Bone marrow (tissue), 2 donors: Measurements from ENCODE around the gene UQCC5.

Experiments
- DNase-seq, 2 donors: peaks; one replicate each; lab custom pipeline; 2025; lab: John Stamatoyannopoulos, UW

The UQCC5 gene

GRCh38 chr3:52536369-52537164 is at the start of gene UQCC5:
TSS of gene UQCC5 (plus strand) at chr3:52536605. CDS start at chr3:52536756, 151 bp downstream.
- DNase-seq: peak; percentile 78 to 95

- no peak for DNase-seq
These were observed 49.2 kb upstream of the UQCC5 start for GRCh38 chr3:52487050-52487787.

GRCh38 chr3:52487788-52488691 is 48.4 kb upstream of the UQCC5 start:
- no peak for DNase-seq

- no peak for DNase-seq
These were observed 47.7 kb upstream of the UQCC5 start for GRCh38 chr3:52488746-52489145.

- DNase-seq: no peak
These were observed 47.0 kb upstream of the UQCC5 start for GRCh38 chr3:52489453-52489852.

- DNase-seq: no peak
These were observed 46.1 kb upstream of the UQCC5 start for GRCh38 chr3:52490035-52490938.

GRCh38 chr3:52490939-52491526 is 45.4 kb upstream of the UQCC5 start:
- DNase-seq: peak in 1 of 2 donors; percentile 76

- no peak for DNase-seq
These were observed 44.3 kb upstream of the UQCC5 start for GRCh38 chr3:52492059-52492458.

- DNase-seq: no peak
These were observed 43.0 kb upstream of the UQCC5 start for GRCh38 chr3:52493232-52494017.

GRCh38 chr3:52494445-52494844 is 42.0 kb upstream of the UQCC5 start:
- DNase-seq: no peak

GRCh38 chr3:52494886-52495495 is 41.4 kb upstream of the UQCC5 start, which contains the start of gene STAB1:
TSS of gene STAB1 (plus strand) at chr3:52495338. CDS start at chr3:52495414, 76 bp downstream.
- DNase-seq: peak; percentile 15 to 16

- DNase-seq: no peak
These were observed 40.4 kb upstream of the UQCC5 start for GRCh38 chr3:52495777-52496602.

- peak; percentile 64 to 79 for DNase-seq
These were observed 38.0 kb upstream of the UQCC5 start for GRCh38 chr3:52498137-52499054.

- DNase-seq: no peak
These were observed 35.4 kb upstream of the UQCC5 start for GRCh38 chr3:52501046-52501445.

- DNase-seq: no peak
These were observed 34.4 kb upstream of the UQCC5 start for GRCh38 chr3:52502001-52502400.

- no peak for DNase-seq
These were observed 33.5 kb upstream of the UQCC5 start for GRCh38 chr3:52502808-52503350.

GRCh38 chr3:52503788-52504424 is 32.5 kb upstream of the UQCC5 start:
- DNase-seq: no peak
